HepG2 (cell line): ENCODE data around the gene FOXS1. TPM values are rescaled to one million over a fixed set of nuclear protein-coding genes. Genes with fewer than 3 reads are reported as not detected.
A peak's percentile ranks its signal among the peaks of the same experiment; 100 is the strongest.

Source experiments
- CC2D1A ChIP-seq: sonication (generic); formaldehyde crosslinking; IDR thresholded peaks from 2 replicates; pipeline ENCODE4 v1.8.1; 2023; ENCODE audit warnings: mild to moderate bottlenecking, missing genetic modification reagents
- GABPB1 ChIP-seq: IDR thresholded peaks from 2 replicates; pipeline ENCODE4 v1.6.1; 2016; ENCODE audit warnings: mild to moderate bottlenecking, missing genetic modification reagents, moderate library complexity, missing compliant biosample characterization
- KAT7 ChIP-seq: IDR thresholded peaks from 2 replicates; pipeline ENCODE4 v1.6.1; 2018; ENCODE audit warnings: borderline replicate concordance, missing compliant biosample characterization
- NFIC ChIP-seq: IDR thresholded peaks from 2 replicates; pipeline ENCODE4 v1.6.1; 2012; ENCODE audit warnings: mild to moderate bottlenecking, low read length, inconsistent platforms
- ZNF235 ChIP-seq: sonication (generic); formaldehyde crosslinking; IDR thresholded peaks from 2 replicates; pipeline ENCODE4 v1.8.1; 2023; ENCODE audit warnings: mild to moderate bottlenecking, missing genetic modification reagents, borderline replicate concordance
- ZNF547 ChIP-seq: sonication (generic); formaldehyde crosslinking; IDR thresholded peaks from 2 replicates; pipeline ENCODE4 v1.5.1; 2020; ENCODE audit warnings: mild to moderate bottlenecking, missing genetic modification reagents
- ZNF629 ChIP-seq: sonication (generic); formaldehyde crosslinking; conservative IDR thresholded peaks from 2 replicates; pipeline ENCODE4 v1.5.0; 2020; ENCODE audit warnings: missing genetic modification reagents
- ZSCAN25 ChIP-seq: sonication (generic); formaldehyde crosslinking; IDR thresholded peaks from 2 replicates; pipeline ENCODE4 v1.8.0; 2022; ENCODE audit warnings: mild to moderate bottlenecking, missing genetic modification reagents
- polyA plus RNA-seq, 8 experiments: library from polyadenylated mRNA; depleted of rRNA in 3 of 8; stranded (reverse) in 7 of 8; unstranded in 1 of 8; fragments of >200 nt; fragmentation: Illumina TruSeq in 4 of 8; extraction: Trizol in 4 of 8; gene quantifications; 2 replicates each; pipeline versions ENCODE4 v1.2.1 to v1.2.3, GENCODE V29; 2011 to 2016; ENCODE audit warnings: low read depth in 4 of 8, missing spikeins in 1 of 8, mixed read lengths in 1 of 8; ENCODE audit not compliant: insufficient read depth in 1 of 8
- total RNA-seq, 5 experiments: library from RNA; depleted of rRNA; stranded (reverse); fragments of >200 nt; fragmentation: Illumina TruSeq; extraction: Trizol; gene quantifications; 2 replicates each; pipeline ENCODE4 v1.2.3, GENCODE V29; 2016; ENCODE audit warnings: low read depth in 1 of 5
- TF ChIP-seq, protein P1 (sequence below): sonication (generic); formaldehyde crosslinking; IDR thresholded peaks from 2 replicates; pipeline ENCODE4 v1.4.0; 2020; ENCODE audit warnings: missing genetic modification reagents
- TF ChIP-seq, protein P2 (sequence below): sonication (generic); formaldehyde crosslinking; IDR thresholded peaks from 2 replicates; pipeline ENCODE4 v1.8.1; 2023; ENCODE audit warnings: mild to moderate bottlenecking, missing genetic modification reagents
- TF ChIP-seq, protein P3 (sequence below): sonication (generic); formaldehyde crosslinking; IDR thresholded peaks from 2 replicates; pipeline ENCODE4 v1.4.0; 2020; ENCODE audit warnings: mild to moderate bottlenecking, missing genetic modification reagents, borderline replicate concordance
- TF ChIP-seq, protein P4 (sequence below): sonication (generic); formaldehyde crosslinking; IDR thresholded peaks from 2 replicates; pipeline ENCODE4 v1.4.0; 2020; ENCODE audit warnings: mild to moderate bottlenecking, missing genetic modification reagents
- TF ChIP-seq, protein P5 (sequence below): sonication (generic); formaldehyde crosslinking; IDR thresholded peaks from 2 replicates; pipeline ENCODE4 v1.4.0; 2020; ENCODE audit warnings: missing genetic modification reagents, borderline replicate concordance

FOXS1 gene
- total and polyA plus RNA-seq, 2 of the 13 experiments (the other 11 are each of a cell fraction or from before 2014, with no cell fraction given) = not detected

DNA sequence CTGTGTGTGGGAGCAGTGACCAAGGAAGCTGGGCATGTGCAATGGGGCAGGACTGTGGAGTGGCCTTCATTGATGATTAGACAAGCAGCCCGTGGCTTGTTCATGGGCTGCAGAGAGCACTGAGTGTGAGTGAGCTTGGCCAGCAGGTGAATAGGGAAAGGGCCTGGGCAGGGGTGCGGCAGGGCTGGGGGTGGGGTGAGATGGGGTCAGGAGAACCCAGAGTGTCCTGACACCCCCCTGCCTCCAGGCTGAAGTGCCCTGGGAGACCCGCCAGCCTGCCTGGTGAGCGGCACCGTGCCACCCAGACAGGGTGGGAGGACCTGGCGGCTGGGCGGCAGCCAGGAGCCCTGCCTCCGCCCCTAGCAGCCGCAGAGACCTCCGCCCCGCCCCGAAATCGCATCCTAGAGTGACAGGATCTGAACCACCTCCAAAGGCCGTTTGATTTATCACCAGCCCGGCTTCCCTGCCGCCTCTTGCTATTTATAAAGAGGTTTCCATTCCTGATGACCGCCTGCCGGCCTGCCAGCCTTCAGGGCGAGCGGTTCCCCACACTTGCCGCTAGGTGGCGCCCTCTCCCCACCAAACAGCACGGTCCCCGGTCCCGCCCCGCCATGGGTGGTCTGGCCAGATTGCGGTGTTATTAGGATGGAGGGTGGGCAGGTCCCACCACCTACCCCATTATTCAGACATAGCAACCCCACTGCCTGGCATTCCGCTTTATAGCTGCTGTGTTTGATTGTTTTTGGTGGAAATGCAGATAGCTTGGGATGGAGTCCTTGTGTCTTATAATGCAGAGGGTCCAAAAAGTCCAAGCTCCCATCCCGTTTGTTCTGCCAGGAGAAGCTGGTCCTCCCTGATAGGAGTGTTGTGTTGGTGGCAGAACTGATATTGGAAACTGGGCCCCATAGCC lies 22.7 kb downstream of the FOXS1 start (continued):
- TF ChIP-seq ZSCAN25 (CRISPR knock-in tag) (no peak), NFIC (no peak), GABPB1 (CRISPR knock-in tag) (peak; percentile 42; the same call in 1 of the 2 replicates), ZNF547 (CRISPR knock-in tag) (0 out of 2 replicates have a peak, but pooled peaks have one; percentile 60), ZNF235 (no peak), KAT7 (CRISPR knock-in tag) (no peak), CC2D1A (no peak), ZNF629 (CRISPR knock-in tag) (no peak)
- TF ChIP-seq, protein P1, sequence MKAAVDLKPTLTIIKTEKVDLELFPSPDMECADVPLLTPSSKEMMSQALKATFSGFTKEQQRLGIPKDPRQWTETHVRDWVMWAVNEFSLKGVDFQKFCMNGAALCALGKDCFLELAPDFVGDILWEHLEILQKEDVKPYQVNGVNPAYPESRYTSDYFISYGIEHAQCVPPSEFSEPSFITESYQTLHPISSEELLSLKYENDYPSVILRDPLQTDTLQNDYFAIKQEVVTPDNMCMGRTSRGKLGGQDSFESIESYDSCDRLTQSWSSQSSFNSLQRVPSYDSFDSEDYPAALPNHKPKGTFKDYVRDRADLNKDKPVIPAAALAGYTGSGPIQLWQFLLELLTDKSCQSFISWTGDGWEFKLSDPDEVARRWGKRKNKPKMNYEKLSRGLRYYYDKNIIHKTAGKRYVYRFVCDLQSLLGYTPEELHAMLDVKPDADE (CRISPR knock-in tag) = no peak
- TF ChIP-seq, protein P2, sequence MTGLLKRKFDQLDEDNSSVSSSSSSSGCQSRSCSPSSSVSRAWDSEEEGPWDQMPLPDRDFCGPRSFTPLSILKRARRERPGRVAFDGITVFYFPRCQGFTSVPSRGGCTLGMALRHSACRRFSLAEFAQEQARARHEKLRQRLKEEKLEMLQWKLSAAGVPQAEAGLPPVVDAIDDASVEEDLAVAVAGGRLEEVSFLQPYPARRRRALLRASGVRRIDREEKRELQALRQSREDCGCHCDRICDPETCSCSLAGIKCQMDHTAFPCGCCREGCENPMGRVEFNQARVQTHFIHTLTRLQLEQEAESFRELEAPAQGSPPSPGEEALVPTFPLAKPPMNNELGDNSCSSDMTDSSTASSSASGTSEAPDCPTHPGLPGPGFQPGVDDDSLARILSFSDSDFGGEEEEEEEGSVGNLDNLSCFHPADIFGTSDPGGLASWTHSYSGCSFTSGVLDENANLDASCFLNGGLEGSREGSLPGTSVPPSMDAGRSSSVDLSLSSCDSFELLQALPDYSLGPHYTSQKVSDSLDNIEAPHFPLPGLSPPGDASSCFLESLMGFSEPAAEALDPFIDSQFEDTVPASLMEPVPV (CRISPR knock-in tag) = peak; percentile 71; the same call in 1 of the 2 replicates
- TF ChIP-seq, protein P3, sequence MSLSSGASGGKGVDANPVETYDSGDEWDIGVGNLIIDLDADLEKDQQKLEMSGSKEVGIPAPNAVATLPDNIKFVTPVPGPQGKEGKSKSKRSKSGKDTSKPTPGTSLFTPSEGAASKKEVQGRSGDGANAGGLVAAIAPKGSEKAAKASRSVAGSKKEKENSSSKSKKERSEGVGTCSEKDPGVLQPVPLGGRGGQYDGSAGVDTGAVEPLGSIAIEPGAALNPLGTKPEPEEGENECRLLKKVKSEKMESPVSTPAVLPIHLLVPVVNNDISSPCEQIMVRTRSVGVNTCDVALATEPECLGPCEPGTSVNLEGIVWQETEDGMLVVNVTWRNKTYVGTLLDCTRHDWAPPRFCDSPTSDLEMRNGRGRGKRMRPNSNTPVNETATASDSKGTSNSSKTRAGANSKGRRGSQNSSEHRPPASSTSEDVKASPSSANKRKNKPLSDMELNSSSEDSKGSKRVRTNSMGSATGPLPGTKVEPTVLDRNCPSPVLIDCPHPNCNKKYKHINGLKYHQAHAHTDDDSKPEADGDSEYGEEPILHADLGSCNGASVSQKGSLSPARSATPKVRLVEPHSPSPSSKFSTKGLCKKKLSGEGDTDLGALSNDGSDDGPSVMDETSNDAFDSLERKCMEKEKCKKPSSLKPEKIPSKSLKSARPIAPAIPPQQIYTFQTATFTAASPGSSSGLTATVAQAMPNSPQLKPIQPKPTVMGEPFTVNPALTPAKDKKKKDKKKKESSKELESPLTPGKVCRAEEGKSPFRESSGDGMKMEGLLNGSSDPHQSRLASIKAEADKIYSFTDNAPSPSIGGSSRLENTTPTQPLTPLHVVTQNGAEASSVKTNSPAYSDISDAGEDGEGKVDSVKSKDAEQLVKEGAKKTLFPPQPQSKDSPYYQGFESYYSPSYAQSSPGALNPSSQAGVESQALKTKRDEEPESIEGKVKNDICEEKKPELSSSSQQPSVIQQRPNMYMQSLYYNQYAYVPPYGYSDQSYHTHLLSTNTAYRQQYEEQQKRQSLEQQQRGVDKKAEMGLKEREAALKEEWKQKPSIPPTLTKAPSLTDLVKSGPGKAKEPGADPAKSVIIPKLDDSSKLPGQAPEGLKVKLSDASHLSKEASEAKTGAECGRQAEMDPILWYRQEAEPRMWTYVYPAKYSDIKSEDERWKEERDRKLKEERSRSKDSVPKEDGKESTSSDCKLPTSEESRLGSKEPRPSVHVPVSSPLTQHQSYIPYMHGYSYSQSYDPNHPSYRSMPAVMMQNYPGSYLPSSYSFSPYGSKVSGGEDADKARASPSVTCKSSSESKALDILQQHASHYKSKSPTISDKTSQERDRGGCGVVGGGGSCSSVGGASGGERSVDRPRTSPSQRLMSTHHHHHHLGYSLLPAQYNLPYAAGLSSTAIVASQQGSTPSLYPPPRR (CRISPR knock-in tag) = no peak
- TF ChIP-seq, protein P4, sequence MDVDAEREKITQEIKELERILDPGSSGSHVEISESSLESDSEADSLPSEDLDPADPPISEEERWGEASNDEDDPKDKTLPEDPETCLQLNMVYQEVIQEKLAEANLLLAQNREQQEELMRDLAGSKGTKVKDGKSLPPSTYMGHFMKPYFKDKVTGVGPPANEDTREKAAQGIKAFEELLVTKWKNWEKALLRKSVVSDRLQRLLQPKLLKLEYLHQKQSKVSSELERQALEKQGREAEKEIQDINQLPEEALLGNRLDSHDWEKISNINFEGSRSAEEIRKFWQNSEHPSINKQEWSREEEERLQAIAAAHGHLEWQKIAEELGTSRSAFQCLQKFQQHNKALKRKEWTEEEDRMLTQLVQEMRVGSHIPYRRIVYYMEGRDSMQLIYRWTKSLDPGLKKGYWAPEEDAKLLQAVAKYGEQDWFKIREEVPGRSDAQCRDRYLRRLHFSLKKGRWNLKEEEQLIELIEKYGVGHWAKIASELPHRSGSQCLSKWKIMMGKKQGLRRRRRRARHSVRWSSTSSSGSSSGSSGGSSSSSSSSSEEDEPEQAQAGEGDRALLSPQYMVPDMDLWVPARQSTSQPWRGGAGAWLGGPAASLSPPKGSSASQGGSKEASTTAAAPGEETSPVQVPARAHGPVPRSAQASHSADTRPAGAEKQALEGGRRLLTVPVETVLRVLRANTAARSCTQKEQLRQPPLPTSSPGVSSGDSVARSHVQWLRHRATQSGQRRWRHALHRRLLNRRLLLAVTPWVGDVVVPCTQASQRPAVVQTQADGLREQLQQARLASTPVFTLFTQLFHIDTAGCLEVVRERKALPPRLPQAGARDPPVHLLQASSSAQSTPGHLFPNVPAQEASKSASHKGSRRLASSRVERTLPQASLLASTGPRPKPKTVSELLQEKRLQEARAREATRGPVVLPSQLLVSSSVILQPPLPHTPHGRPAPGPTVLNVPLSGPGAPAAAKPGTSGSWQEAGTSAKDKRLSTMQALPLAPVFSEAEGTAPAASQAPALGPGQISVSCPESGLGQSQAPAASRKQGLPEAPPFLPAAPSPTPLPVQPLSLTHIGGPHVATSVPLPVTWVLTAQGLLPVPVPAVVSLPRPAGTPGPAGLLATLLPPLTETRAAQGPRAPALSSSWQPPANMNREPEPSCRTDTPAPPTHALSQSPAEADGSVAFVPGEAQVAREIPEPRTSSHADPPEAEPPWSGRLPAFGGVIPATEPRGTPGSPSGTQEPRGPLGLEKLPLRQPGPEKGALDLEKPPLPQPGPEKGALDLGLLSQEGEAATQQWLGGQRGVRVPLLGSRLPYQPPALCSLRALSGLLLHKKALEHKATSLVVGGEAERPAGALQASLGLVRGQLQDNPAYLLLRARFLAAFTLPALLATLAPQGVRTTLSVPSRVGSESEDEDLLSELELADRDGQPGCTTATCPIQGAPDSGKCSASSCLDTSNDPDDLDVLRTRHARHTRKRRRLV (CRISPR knock-in tag) = no peak
- TF ChIP-seq, protein P5, sequence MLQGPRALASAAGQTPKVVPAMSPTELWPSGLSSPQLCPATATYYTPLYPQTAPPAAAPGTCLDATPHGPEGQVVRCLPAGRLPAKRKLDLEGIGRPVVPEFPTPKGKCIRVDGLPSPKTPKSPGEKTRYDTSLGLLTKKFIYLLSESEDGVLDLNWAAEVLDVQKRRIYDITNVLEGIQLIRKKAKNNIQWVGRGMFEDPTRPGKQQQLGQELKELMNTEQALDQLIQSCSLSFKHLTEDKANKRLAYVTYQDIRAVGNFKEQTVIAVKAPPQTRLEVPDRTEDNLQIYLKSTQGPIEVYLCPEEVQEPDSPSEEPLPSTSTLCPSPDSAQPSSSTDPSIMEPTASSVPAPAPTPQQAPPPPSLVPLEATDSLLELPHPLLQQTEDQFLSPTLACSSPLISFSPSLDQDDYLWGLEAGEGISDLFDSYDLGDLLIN (CRISPR knock-in tag) = no peak
